ENCODE results near the gene GNPNAT1.

DNA sequence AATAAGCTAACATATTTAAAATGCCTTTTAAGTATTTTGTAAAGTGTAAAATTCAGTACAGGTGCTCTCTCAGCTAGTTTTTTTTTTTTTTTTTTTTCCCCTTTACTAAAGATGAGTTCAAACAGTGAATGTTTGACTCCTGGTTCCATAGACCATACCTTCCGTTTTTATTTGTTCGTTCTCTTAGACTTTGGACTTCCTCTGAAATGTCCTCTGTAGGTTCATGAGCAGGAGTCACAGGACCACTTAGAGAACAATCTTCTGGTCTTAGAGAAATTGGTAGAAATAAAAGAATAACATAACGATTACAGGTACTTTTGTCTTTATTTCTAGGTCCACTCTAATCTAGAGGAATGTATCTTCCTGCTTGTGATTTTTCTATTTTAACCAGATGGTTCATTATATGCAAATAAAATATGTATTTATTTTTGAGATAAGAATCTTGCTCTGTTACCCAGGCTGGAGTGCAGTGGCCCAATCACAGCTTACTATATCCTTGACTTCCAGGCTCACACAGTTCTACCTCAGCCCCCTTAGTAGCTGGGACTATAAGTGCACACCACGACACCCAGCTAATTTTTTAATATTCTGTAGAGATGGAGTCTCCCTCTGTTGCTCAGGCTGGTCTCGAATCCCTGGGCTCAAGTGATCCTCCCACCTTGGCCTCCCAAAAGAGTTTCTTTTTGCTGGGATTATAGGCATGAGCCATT, 35.6 kb downstream of the GNPNAT1 start:
- TF ChIP-seq CTCF (conservative IDR thresholded peaks at IDR 0.05) (no peak), EZH2 (IDR thresholded peaks at IDR 0.05; ENCODE audit: low read depth) (no peak)

Measured in PC-9 (cell line).